CD14-positive monocyte (primary cell): ENCODE data around the gene VSTM2A. TPM values are rescaled to one million over a fixed set of nuclear protein-coding genes. Genes with fewer than 3 reads are reported as not detected.
A peak's percentile ranks its signal among the peaks of the same experiment; 100 is the strongest.
"Not testable (repeated sequence)": the region's sequence is repeated elsewhere in the genome, so short reads cannot be mapped to it uniquely, and the experiment has no call there.

ENCODE experiments used
- DNase-seq, 3 donors: peaks; one replicate each; pipeline ENCODE4 v3.0.0-alpha.2; 2011 to 2022
- H2AFZ ChIP-seq: 2 replicates; pipeline ENCODE4 v1.6.0; 2012; ENCODE audit warnings: mild to moderate bottlenecking, low read depth, low read length, inconsistent platforms; ENCODE audit not compliant: insufficient read depth, poor library complexity, severe bottlenecking
- H3K27ac ChIP-seq, 2 donors: 1 replicate in 1 of 2; 2 replicates in 1 of 2; pipeline ENCODE4 v1.5.1; 2012 to 2013; ENCODE audit warnings: low read length in 2 of 2, control low read depth in 1 of 2, inconsistent platforms in 1 of 2, low read depth in 1 of 2, mild to moderate bottlenecking in 1 of 2
- H3K27me3 ChIP-seq, 2 donors: one replicate each; pipeline versions ENCODE4 v1.6.0 to v1.6.1; 2011 to 2013; ENCODE audit warnings: low read length in 2 of 2; ENCODE audit not compliant: control insufficient read depth in 2 of 2, insufficient read depth in 2 of 2
- H3K36me3 ChIP-seq, 2 donors: replicated peaks in 1 of 2; 1 replicate in 1 of 2; 2 replicates in 1 of 2; pipeline versions ENCODE4 v1.5.1 to v1.6.1; 2012 to 2013; ENCODE audit warnings: low read length in 2 of 2, control low read depth in 1 of 2, inconsistent platforms in 1 of 2, mild to moderate bottlenecking in 1 of 2; ENCODE audit not compliant: insufficient read depth in 2 of 2, control insufficient read depth in 1 of 2
- H3K4me1 ChIP-seq, 2 donors: 1 replicate in 1 of 2; 2 replicates in 1 of 2; pipeline versions ENCODE4 v1.5.1 to v1.6.1; 2012 to 2013; ENCODE audit warnings: low read length in 2 of 2, control low read depth in 1 of 2, inconsistent platforms in 1 of 2, mild to moderate bottlenecking in 1 of 2, moderate library complexity in 1 of 2; ENCODE audit not compliant: insufficient read depth in 2 of 2, control insufficient read depth in 1 of 2
- H3K4me2 ChIP-seq: replicated peaks from 2 replicates; pipeline ENCODE3; 2012; ENCODE audit warnings: low read length, moderate library complexity, mild to moderate bottlenecking; ENCODE audit not compliant: poor library complexity, severe bottlenecking; ENCODE audit errors: extremely low read depth
- H3K4me3 ChIP-seq, 3 experiments: fragments of 200-600 bp in 1 of 3; sonication (generic) in 1 of 3; replicated peaks in 1 of 3; 1 replicate in 2 of 3; 2 replicates in 1 of 3; pipeline ENCODE4 v1.5.1; 2011 to 2013; ENCODE audit warnings: low read length in 3 of 3, mild to moderate bottlenecking in 3 of 3, control low read depth in 2 of 3, low read depth in 2 of 3, inconsistent platforms in 1 of 3, moderate library complexity in 1 of 3
- H3K79me2 ChIP-seq: 2 replicates; pipeline ENCODE4 v1.6.0; 2012; ENCODE audit warnings: mild to moderate bottlenecking, control low read depth, inconsistent platforms, low read length, moderate library complexity; ENCODE audit not compliant: insufficient read depth
- H3K9ac ChIP-seq: 2 replicates; pipeline ENCODE4 v1.6.0; 2017; ENCODE audit warnings: low read length, mild to moderate bottlenecking; ENCODE audit not compliant: insufficient read depth, poor library complexity, severe bottlenecking
- H3K9me3 ChIP-seq, 2 donors: replicated peaks in 1 of 2; 1 replicate in 1 of 2; 2 replicates in 1 of 2; pipeline versions ENCODE4 v1.5.1 to v1.6.1; 2012 to 2013; ENCODE audit warnings: low read length in 2 of 2, control low read depth in 1 of 2; ENCODE audit not compliant: control insufficient read depth in 1 of 2, insufficient read depth in 1 of 2
- H4K20me1 ChIP-seq: 2 replicates; pipeline ENCODE4 v1.6.0; 2012; ENCODE audit warnings: mild to moderate bottlenecking, low read length, control low read depth, moderate library complexity; ENCODE audit not compliant: insufficient read depth
- H3K27ac Mint-ChIP-seq, 7 donors: one replicate each; pipeline ENCODE4 v1.8.0; 2020; ENCODE audit warnings: mild to moderate bottlenecking in 7 of 7, mixed read lengths in 7 of 7, moderate library complexity in 6 of 7, inconsistent platforms in 2 of 7
- H3K27me3 Mint-ChIP-seq, 3 donors: one replicate each; pipeline ENCODE4 v1.8.0; 2021 to 2022; ENCODE audit warnings: low read depth in 3 of 3, mild to moderate bottlenecking in 3 of 3, mixed read lengths in 3 of 3, moderate library complexity in 3 of 3, inconsistent platforms in 1 of 3
- H3K36me3 Mint-ChIP-seq, 2 donors: one replicate each; pipeline ENCODE4 v1.8.0; 2020; ENCODE audit warnings: mixed read lengths in 2 of 2, inconsistent platforms in 1 of 2, mild to moderate bottlenecking in 1 of 2
- H3K4me1 Mint-ChIP-seq: one replicate; pipeline ENCODE4 v1.8.0; 2020; ENCODE audit warnings: mild to moderate bottlenecking, mixed read lengths
- H3K4me3 Mint-ChIP-seq, 2 donors: one replicate each; pipeline ENCODE4 v1.8.0; 2020; ENCODE audit warnings: mild to moderate bottlenecking in 2 of 2, mixed read lengths in 2 of 2, moderate library complexity in 1 of 2
- H3K9me3 Mint-ChIP-seq, 7 donors: one replicate each; pipeline ENCODE4 v1.8.0; 2020 to 2022; ENCODE audit warnings: mixed read lengths in 7 of 7, mild to moderate bottlenecking in 6 of 7, moderate library complexity in 6 of 7, inconsistent platforms in 2 of 7
- WGBS: methylation state at CpG from one replicate; pipeline ENCODE4 v1.1.5; 2013; ENCODE audit warnings: missing lambda C conversion rate; ENCODE audit not compliant: insufficient coverage; 5-methylcytosine and 5-hydroxymethylcytosine counted together
- intact Hi-C, 2 donors: fragments of 100-400 bp; cut with micrococcal nuclease; formaldehyde crosslinking; loops; one replicate each; pipeline versions ENCODE4 v1.15.0 to v1.15.1; 2023
- polyA minus RNA-seq: library from RNA; depleted of rRNA, polyadenylated mRNA; stranded (reverse); fragments of >200 nt; gene quantifications from 2 replicates; pipeline ENCODE4 v1.2.3, GENCODE V29; 2012
- polyA plus RNA-seq, 3 donors: library from polyadenylated mRNA; depleted of rRNA in 1 of 3; unstranded in 2 of 3; stranded (reverse) in 1 of 3; fragments of 300-500 nt in 2 of 3; fragments of >200 nt in 1 of 3; fragmentation: Illumina TruSeq in 2 of 3; gene quantifications; 1 replicate in 2 of 3; 2 replicates in 1 of 3; pipeline ENCODE4 v1.2.3, GENCODE V29; 2012 to 2021
- total RNA-seq, 12 experiments: library from RNA in 1 of 12; stranded (reverse) in 1 of 12; fragments of 120-200 nt in 1 of 12; gene quantifications; one replicate each; pipeline ENCODE4 v1.2.4 and lab custom pipeline; 2013 to 2026; ENCODE audit warnings: mixed read lengths in 6 of 12, inconsistent platforms in 1 of 12
- TF ChIP-seq, protein P1 (sequence below): fragments of 200-600 bp; IDR thresholded peaks from one replicate; pipeline ENCODE4 v1.8.0; 2022; ENCODE audit warnings: antibody characterized with exemption, mild to moderate bottlenecking

VSTM2A gene, protein sequence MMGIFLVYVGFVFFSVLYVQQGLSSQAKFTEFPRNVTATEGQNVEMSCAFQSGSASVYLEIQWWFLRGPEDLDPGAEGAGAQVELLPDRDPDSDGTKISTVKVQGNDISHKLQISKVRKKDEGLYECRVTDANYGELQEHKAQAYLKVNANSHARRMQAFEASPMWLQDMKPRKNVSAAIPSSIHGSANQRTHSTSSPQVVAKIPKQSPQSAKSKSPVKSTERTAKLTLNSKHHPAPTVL
- 0.08 TPM for total RNA-seq (2013)
- polyA plus RNA-seq: not detected
- polyA minus RNA-seq: not detected in 2 replicates
- total RNA-seq (lab: John Stamatoyannopoulos, UW): 0 to 1.3 (median 0.06) reads per million in 11 experiments

- no peak within 1 kb of the TSS for H3K4me3 ChIP-seq
- peaks cover 4 to 23% of the 10 kb centered on the region in 2 donors for H3K9me3 ChIP-seq
- Mint-ChIP-seq H3K27me3 (peaks cover 48 to 60% (median 54%) of the 10 kb centered on the region in 3 donors), H3K4me1 (no peaks in the 10 kb centered on the region), H3K4me3 (peak within 1 kb of the TSS in 1 of 2 donors; percentile 66), H3K27ac (no peak within 1 kb of the TSS), H3K9me3 (peaks cover 5 to 30% (median 16%) of the 10 kb centered on the region in 7 donors), H3K36me3 (peaks cover 0 to 1% of the 10 kb centered on the region in 2 donors)
- H3K27ac ChIP-seq: no peak within 1 kb of the TSS
- no peaks in the 10 kb centered on the region for H3K4me1 ChIP-seq
- H2AFZ ChIP-seq: no peak within 1 kb of the TSS
- intact Hi-C loops: no loop called here
- H3K4me2 ChIP-seq: no peak within 1 kb of the TSS
- TF ChIP-seq, protein P1, sequence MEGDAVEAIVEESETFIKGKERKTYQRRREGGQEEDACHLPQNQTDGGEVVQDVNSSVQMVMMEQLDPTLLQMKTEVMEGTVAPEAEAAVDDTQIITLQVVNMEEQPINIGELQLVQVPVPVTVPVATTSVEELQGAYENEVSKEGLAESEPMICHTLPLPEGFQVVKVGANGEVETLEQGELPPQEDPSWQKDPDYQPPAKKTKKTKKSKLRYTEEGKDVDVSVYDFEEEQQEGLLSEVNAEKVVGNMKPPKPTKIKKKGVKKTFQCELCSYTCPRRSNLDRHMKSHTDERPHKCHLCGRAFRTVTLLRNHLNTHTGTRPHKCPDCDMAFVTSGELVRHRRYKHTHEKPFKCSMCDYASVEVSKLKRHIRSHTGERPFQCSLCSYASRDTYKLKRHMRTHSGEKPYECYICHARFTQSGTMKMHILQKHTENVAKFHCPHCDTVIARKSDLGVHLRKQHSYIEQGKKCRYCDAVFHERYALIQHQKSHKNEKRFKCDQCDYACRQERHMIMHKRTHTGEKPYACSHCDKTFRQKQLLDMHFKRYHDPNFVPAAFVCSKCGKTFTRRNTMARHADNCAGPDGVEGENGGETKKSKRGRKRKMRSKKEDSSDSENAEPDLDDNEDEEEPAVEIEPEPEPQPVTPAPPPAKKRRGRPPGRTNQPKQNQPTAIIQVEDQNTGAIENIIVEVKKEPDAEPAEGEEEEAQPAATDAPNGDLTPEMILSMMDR: no peak
- DNase-seq: no peak
- no peaks in the 10 kb centered on the region for H3K36me3 ChIP-seq
- H3K9ac ChIP-seq: no peak within 1 kb of the TSS
- no peaks in the 10 kb centered on the region for H3K79me2 ChIP-seq
- 2% methylated on average over 37 of the region's 64 CpGs for WGBS
- peaks cover 32 to 61% of the 10 kb centered on the region in 2 donors for H3K27me3 ChIP-seq
- no peaks in the 10 kb centered on the region for H4K20me1 ChIP-seq
Measured at GRCh38 chr7:54541669-54542625, at the start of gene VSTM2A. TSS of gene VSTM2A (plus strand) at chr7:54542375. CDS start at chr7:54542731, 356 bp downstream.

DNA sequence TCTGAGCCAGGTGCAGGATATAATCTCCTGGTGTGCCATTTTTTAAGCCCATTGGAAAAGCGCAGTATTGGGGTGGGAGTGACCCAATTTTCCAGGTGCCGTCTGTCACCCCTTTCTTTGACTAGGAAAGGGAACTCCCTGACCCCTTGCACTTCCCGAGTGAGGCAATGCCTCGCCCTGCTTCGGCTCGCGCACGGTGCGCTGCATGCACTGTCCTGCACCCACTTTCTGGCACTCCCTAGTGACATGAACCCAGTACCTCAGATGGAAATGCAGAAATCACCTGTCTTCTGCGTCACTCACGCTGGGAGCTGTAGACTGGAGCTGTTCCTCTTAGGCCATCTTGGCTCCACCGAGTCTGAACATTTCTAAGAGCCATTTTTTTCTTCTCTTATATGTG, 37.6 kb upstream of the VSTM2A start:
- intact Hi-C loops: not testable (repeated sequence)

More for the DNA sequence above, 37.6 kb upstream of the VSTM2A start:
- not testable (repeated sequence) for H3K4me3 ChIP-seq, H3K27ac ChIP-seq, H3K36me3 ChIP-seq, H3K36me3 Mint-ChIP-seq, H3K27me3 Mint-ChIP-seq, H3K4me2 ChIP-seq, H2AFZ ChIP-seq, H3K9me3 ChIP-seq, H3K27me3 ChIP-seq, H3K79me2 ChIP-seq, H3K4me1 Mint-ChIP-seq, H4K20me1 ChIP-seq, H3K4me3 Mint-ChIP-seq, H3K4me1 ChIP-seq, H3K9ac ChIP-seq, DNase-seq
- 81% methylated on average over 3 of the region's 12 CpGs for WGBS
- H3K9me3 Mint-ChIP-seq: peaks cover 6 to 21% (median 9%) of the 10 kb centered on the region in 7 donors
- peak overlapping the region in 1 of 7 donors; percentile 14 for H3K27ac Mint-ChIP-seq
